Measurements from ENCODE around the gene AMPD1.

Gene AMPD1

GRCh38 chr1:114695430-114696058 lies at the start of gene AMPD1:
Gene AMPD1 (minus strand): TSS chr1:114695546. CDS start chr1:114695471, 75 bp downstream.
- no peak for DNase-seq

GRCh38 chr1:114741963-114742746 lies 46.8 kb upstream of the AMPD1 start:
- DNase-seq, result no peak

GRCh38 chr1:114740331-114740730 lies 45.0 kb upstream of the AMPD1 start:
- DNase-seq, result no peak

GRCh38 chr1:114737314-114737849 lies 42.0 kb upstream of the AMPD1 start:
- no peak for DNase-seq

GRCh38 chr1:114735479-114735878 lies 40.1 kb upstream of the AMPD1 start:
- no peak for DNase-seq

GRCh38 chr1:114729782-114730181 lies 34.4 kb upstream of the AMPD1 start:
- DNase-seq, result no peak

- DNase-seq, result no peak
These were observed 33.2 kb upstream of the AMPD1 start for GRCh38 chr1:114728553-114728952.

- DNase-seq, result no peak
These were observed 29.9 kb upstream of the AMPD1 start for GRCh38 chr1:114725230-114725629.

GRCh38 chr1:114723915-114724314 lies 28.6 kb upstream of the AMPD1 start:
- no peak for DNase-seq

- DNase-seq, result no peak
These were observed 28.1 kb upstream of the AMPD1 start for GRCh38 chr1:114723457-114723856.

- no peak for DNase-seq
These were observed 25.1 kb upstream of the AMPD1 start for GRCh38 chr1:114720492-114720891.

GRCh38 chr1:114719424-114719787 lies 24.1 kb upstream of the AMPD1 start:
- no peak for DNase-seq

GRCh38 chr1:114718661-114719423 lies 23.5 kb upstream of the AMPD1 start:
- no peak for DNase-seq

- peak; percentile 93 for DNase-seq
These were observed 21.2 kb upstream of the AMPD1 start, which contains the start of gene NRAS for GRCh38 chr1:114716304-114717170. Gene NRAS (minus strand): TSS chr1:114716771. CDS start chr1:114716160, 611 bp downstream.

GRCh38 chr1:114715952-114716303 lies 20.6 kb upstream of the AMPD1 start:
- DNase-seq, result no peak

- no peak for DNase-seq
These were observed 17.6 kb upstream of the AMPD1 start for GRCh38 chr1:114712977-114713376.

GRCh38 chr1:114710360-114710759 lies 15.0 kb upstream of the AMPD1 start:
- DNase-seq, result no peak

- DNase-seq, result no peak
These were observed 12.3 kb upstream of the AMPD1 start for GRCh38 chr1:114707604-114708003.

- no peak for DNase-seq
These were observed 7.9 kb upstream of the AMPD1 start for GRCh38 chr1:114703242-114703641.

- no peak for DNase-seq
These were observed 7.4 kb upstream of the AMPD1 start for GRCh38 chr1:114702737-114703136.

- DNase-seq, result no peak
These were observed 6.6 kb upstream of the AMPD1 start for GRCh38 chr1:114701931-114702330.

- no peak for DNase-seq
These were observed 4.8 kb upstream of the AMPD1 start for GRCh38 chr1:114700036-114700600.

Measured in activated CD4-positive, alpha-beta T cell treated with anti-CD3 and anti-CD28 coated beads for 1 hour (primary cell).